Measurements from ENCODE around the gene FOXJ3. TPM values are rescaled to one million over a fixed set of nuclear protein-coding genes. Genes with fewer than 3 reads are reported as not detected.

The FOXJ3 gene
- total RNA-seq, 1 donor from 2014 or later: 45.0 TPM

- H3K9me3 Mint-ChIP-seq (ENCODE audit: unreplicated experiment): peaks cover 7% of the 10 kb centered on the region
- H3K36me3 Mint-ChIP-seq (ENCODE audit: unreplicated experiment): no peaks in the 10 kb centered on the region
- peak overlapping the region; percentile 53 for H3K27ac Mint-ChIP-seq (ENCODE audit: unreplicated experiment)
- peaks cover 8% of the 10 kb centered on the region for H3K27me3 Mint-ChIP-seq (ENCODE audit: unreplicated experiment)
- no peak overlapping the region for H3K4me3 Mint-ChIP-seq (ENCODE audit: unreplicated experiment)
- no peak for TF ChIP-seq CTCF (IDR thresholded peaks at IDR 0.05; ENCODE audit: partially characterized antibody, unreplicated experiment)
- H3K4me1 Mint-ChIP-seq (ENCODE audit: low read depth, unreplicated experiment): peaks cover 10% of the 10 kb centered on the region
- no peak for DNase-seq
Measured at GRCh38 chr1:42170779-42171621, 164.0 kb downstream of the FOXJ3 start.

DNA sequence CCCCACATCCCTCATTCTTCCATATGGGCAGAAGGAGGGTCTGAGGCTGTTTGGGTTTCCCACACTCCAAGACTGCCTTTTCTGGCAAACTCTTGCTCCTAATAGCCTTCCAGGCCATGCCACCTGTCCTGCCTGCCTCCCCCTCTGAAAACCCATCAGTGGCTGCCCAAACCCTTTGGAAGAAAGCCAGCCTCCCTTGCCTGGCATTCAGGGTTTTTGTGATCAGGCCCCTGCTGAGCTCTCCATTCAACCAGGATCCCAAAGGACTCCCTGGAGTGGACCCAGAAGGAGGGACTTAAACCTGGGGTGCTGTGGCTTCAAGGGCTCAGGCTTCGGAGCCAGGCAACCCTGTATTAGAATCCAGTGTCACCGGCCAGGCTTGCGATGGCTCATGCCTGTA lies 166.3 kb downstream of the FOXJ3 start:
- Mint-ChIP-seq H3K4me3 (ENCODE audit: unreplicated experiment) (no peak overlapping the region), H3K36me3 (ENCODE audit: unreplicated experiment) (no peaks in the 10 kb centered on the region), H3K27me3 (ENCODE audit: unreplicated experiment) (peaks cover 8% of the 10 kb centered on the region), H3K27ac (ENCODE audit: unreplicated experiment) (no peak overlapping the region), H3K4me1 (ENCODE audit: low read depth, unreplicated experiment) (peaks cover 14% of the 10 kb centered on the region), H3K9me3 (ENCODE audit: unreplicated experiment) (peaks cover 8% of the 10 kb centered on the region)
- no peak for DNase-seq
- TF ChIP-seq CTCF (IDR thresholded peaks at IDR 0.05; ENCODE audit: partially characterized antibody, unreplicated experiment): no peak

GRCh38 chr1:42168391-42168670 lies 166.7 kb downstream of the FOXJ3 start:
- DNase-seq: no peak
- H3K27me3 Mint-ChIP-seq (ENCODE audit: unreplicated experiment): peaks cover 8% of the 10 kb centered on the region
- no peak overlapping the region for H3K27ac Mint-ChIP-seq (ENCODE audit: unreplicated experiment)
- H3K4me3 Mint-ChIP-seq (ENCODE audit: unreplicated experiment): no peak overlapping the region
- TF ChIP-seq CTCF (IDR thresholded peaks at IDR 0.05; ENCODE audit: partially characterized antibody, unreplicated experiment): no peak
- H3K36me3 Mint-ChIP-seq (ENCODE audit: unreplicated experiment): no peaks in the 10 kb centered on the region
- H3K9me3 Mint-ChIP-seq (ENCODE audit: unreplicated experiment): peaks cover 8% of the 10 kb centered on the region
- H3K4me1 Mint-ChIP-seq (ENCODE audit: low read depth, unreplicated experiment): peaks cover 14% of the 10 kb centered on the region

GRCh38 chr1:42167611-42168390 lies 167.2 kb downstream of the FOXJ3 start:
- H3K27ac Mint-ChIP-seq (ENCODE audit: unreplicated experiment): no peak overlapping the region
- no peak for DNase-seq
- TF ChIP-seq CTCF (IDR thresholded peaks at IDR 0.05; ENCODE audit: partially characterized antibody, unreplicated experiment): no peak
- peaks cover 12% of the 10 kb centered on the region for H3K9me3 Mint-ChIP-seq (ENCODE audit: unreplicated experiment)
- peaks cover 14% of the 10 kb centered on the region for H3K4me1 Mint-ChIP-seq (ENCODE audit: low read depth, unreplicated experiment)
- no peak overlapping the region for H3K4me3 Mint-ChIP-seq (ENCODE audit: unreplicated experiment)
- peaks cover 8% of the 10 kb centered on the region for H3K27me3 Mint-ChIP-seq (ENCODE audit: unreplicated experiment)
- H3K36me3 Mint-ChIP-seq (ENCODE audit: unreplicated experiment): no peaks in the 10 kb centered on the region
